Measurements from ENCODE around the gene COX4I1. TPM values are rescaled to one million over a fixed set of nuclear protein-coding genes. Genes with fewer than 3 reads are reported as not detected.
"Not testable (repeated sequence)": the region's sequence is repeated elsewhere in the genome, so short reads cannot be mapped to it uniquely, and the experiment has no call there.

COX4I1 gene
- total RNA-seq, 1 experiment from 2014 or later = 618 TPM

DNA sequence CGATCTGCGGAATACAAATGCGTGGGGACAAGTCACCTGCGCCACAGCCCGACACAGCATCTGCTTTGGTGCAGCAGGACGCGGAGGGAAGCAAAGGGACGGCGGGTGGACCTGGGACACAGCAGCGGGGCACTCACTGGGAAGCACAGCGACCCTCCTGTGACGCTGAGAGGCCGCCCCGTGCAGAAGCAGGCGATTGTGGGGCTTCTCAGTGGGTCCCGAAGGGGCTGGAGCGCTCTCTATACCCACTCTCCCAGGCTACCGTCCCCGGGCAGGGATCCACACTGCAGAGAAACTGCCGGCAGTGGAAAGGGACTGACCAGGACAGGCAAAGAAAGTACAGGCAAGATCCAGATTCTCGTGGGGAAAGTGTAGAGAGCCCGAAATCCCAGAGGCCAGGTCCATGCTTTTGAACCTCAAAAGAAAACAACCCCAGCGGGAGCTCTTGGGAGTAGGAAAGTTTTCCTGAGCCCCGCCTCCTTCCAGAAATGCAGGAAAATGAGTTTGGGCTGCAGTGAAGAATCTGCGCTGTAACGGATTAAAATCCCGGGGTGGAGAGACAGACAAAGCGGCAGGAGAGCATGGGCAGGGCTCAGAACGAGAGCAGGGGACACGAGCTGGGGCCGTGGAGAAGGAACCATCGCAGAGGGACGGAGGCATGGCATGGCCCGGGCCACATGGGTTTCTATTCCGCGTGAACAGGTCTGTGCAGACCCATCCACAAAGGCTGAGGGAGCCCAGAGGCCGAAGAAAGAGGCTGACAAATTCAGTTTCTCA lies 12.7 kb downstream of the COX4I1 start:
- no peak for DNase-seq (ENCODE audit: unreplicated experiment)
- Mint-ChIP-seq H3K27me3 (ENCODE audit: insufficient read depth, unreplicated experiment) (peaks cover 58% of the 10 kb centered on the region), H3K4me1 (ENCODE audit: insufficient read depth, unreplicated experiment) (no peaks in the 10 kb centered on the region), H3K27ac (ENCODE audit: low read depth, unreplicated experiment) (no peak overlapping the region), H3K9me3 (ENCODE audit: unreplicated experiment) (no peaks in the 10 kb centered on the region), H3K4me3 (ENCODE audit: unreplicated experiment) (no peak overlapping the region), H3K36me3 (ENCODE audit: insufficient read depth, unreplicated experiment) (peaks cover 2% of the 10 kb centered on the region)
- ChIA-PET POLR2A (interaction anchor here (1.1 to 1.4 kb wide), 3 partner anchors 10 to 14 kb away, joined by 3 to 4 read pairs (median 3); partner anchors contain the start of genes COX4I1 and EMC8), CTCF (interaction anchor here (0.7 to 2.0 kb wide), 3 partner anchors 8 to 175 kb away, joined by 4 to 15 read pairs (median 10); no protein-coding TSS in a partner anchor)
- no peak for TF ChIP-seq CTCF (IDR thresholded peaks at IDR 0.05; ENCODE audit: unreplicated experiment)
- no TSS peak for BruUV-seq (replicated peaks)
- intact Hi-C loops (cut with micrococcal nuclease) = no loop called here

DNA sequence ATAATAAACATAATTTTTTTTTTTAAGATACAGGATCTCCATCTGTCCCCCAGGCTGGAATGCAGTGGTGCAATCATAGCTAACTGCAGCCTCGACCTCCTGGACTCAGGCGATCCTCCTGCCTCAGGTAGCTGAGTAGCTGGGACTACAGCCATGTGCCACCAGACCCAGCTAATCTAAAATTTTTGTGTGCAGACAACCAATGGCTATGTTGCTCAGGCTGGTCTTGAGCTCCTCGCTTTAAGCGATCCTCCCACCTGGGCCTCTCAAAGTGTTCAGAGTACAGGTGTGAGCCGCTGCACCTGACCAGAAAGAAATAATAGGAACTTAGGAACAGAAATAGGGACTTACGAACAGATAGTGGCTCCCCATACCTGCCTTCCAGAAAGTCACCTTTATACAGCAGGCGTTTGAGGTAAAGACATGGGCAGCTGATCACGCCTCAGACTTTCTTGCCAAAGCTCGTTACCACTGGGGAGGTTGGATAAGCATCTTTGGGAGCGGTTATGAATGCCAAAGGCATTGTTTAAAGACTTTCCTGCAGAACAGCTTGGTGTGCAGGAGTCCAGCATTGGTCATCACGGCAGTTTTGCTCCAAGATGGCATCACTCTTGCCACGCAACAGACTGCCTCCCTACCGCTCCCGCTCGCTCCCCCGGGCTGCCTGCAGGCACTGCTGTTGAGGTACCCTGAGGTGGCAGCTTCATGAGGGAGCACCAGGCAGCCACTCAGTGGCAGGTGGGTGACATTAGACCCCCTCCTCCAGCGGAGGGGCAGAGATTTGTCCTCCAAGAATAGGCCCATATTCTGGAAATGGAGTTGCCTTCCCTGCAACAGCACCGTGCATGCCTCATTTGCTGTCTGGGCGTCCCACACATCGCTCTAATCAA lies 13.6 kb downstream of the COX4I1 start:
- H3K4me1 Mint-ChIP-seq (ENCODE audit: insufficient read depth, unreplicated experiment) = no peaks in the 10 kb centered on the region
- no peak overlapping the region for H3K27ac Mint-ChIP-seq (ENCODE audit: low read depth, unreplicated experiment)
- no peaks in the 10 kb centered on the region for H3K9me3 Mint-ChIP-seq (ENCODE audit: unreplicated experiment)
- POLR2A ChIA-PET = interaction anchor here (1.1 to 1.4 kb wide), 3 partner anchors 10 to 15 kb away, joined by 3 to 4 read pairs (median 3); partner anchors contain the start of genes COX4I1 and EMC8
- DNase-seq (ENCODE audit: unreplicated experiment) = no peak
- CTCF ChIA-PET = interaction anchor here (1.4 kb wide), 1 partner anchor 8 kb away, joined by 10 read pairs; no protein-coding TSS in a partner anchor
- BruUV-seq (replicated peaks) = no TSS peak
- intact Hi-C loops (cut with micrococcal nuclease) = no loop called here
- TF ChIP-seq CTCF (IDR thresholded peaks at IDR 0.05; ENCODE audit: unreplicated experiment) = no peak
- no peak overlapping the region for H3K4me3 Mint-ChIP-seq (ENCODE audit: unreplicated experiment)
- H3K27me3 Mint-ChIP-seq (ENCODE audit: insufficient read depth, unreplicated experiment) = peaks cover 58% of the 10 kb centered on the region
- H3K36me3 Mint-ChIP-seq (ENCODE audit: insufficient read depth, unreplicated experiment) = no peaks in the 10 kb centered on the region

DNA sequence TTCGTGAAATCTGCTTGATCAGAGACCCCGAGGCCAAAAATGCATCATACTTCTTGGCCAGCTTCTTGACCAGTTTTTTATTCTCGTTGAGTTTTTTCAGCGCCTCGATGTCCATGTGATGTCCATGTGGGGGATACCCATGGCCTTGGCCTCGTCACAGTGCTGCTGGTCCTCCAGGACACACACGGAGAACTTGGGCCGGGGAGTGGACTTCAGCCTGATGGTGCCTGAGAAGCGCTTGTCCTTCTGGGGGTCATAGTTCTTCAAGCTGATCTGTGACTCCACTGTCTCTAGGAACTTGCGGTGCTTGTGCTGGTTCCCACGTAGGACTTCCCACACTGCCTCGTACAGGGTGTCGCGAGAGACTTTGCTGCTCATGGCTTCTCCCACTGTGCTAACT lies 16.7 kb downstream of the COX4I1 start:
- H3K4me1 Mint-ChIP-seq (ENCODE audit: insufficient read depth, unreplicated experiment) = peaks cover 6% of the 10 kb centered on the region
- ChIA-PET POLR2A (interaction anchor here (0.7 kb wide), 1 partner anchor 822 kb away, joined by 4 read pairs; no protein-coding TSS in a partner anchor), CTCF (interaction anchor here (0.8 to 1.4 kb wide), 2 partner anchors 171 to 185 kb away, joined by 3 to 4 read pairs; no protein-coding TSS in a partner anchor)
- peaks cover 61% of the 10 kb centered on the region for H3K27me3 Mint-ChIP-seq (ENCODE audit: insufficient read depth, unreplicated experiment)
- intact Hi-C loops (cut with micrococcal nuclease) = no loop called here
- H3K36me3 Mint-ChIP-seq (ENCODE audit: insufficient read depth, unreplicated experiment) = no peaks in the 10 kb centered on the region
- no peak overlapping the region for H3K4me3 Mint-ChIP-seq (ENCODE audit: unreplicated experiment)
- BruUV-seq (replicated peaks) = no TSS peak
- no peaks in the 10 kb centered on the region for H3K9me3 Mint-ChIP-seq (ENCODE audit: unreplicated experiment)
- no peak for DNase-seq (ENCODE audit: unreplicated experiment)
- TF ChIP-seq CTCF (IDR thresholded peaks at IDR 0.05; ENCODE audit: unreplicated experiment) = no peak
- H3K27ac Mint-ChIP-seq (ENCODE audit: low read depth, unreplicated experiment) = no peak overlapping the region

GRCh38 chr16:85817195-85817594 lies 17.7 kb downstream of the COX4I1 start:
- H3K27ac Mint-ChIP-seq (ENCODE audit: low read depth, unreplicated experiment); H3K36me3 Mint-ChIP-seq (ENCODE audit: insufficient read depth, unreplicated experiment); DNase-seq (ENCODE audit: unreplicated experiment); intact Hi-C loops (cut with micrococcal nuclease); BruUV-seq (replicated peaks); H3K4me1 Mint-ChIP-seq (ENCODE audit: insufficient read depth, unreplicated experiment); H3K4me3 Mint-ChIP-seq (ENCODE audit: unreplicated experiment); H3K9me3 Mint-ChIP-seq (ENCODE audit: unreplicated experiment): not testable (repeated sequence)
- POLR2A ChIA-PET = interaction anchor here (0.6 kb wide), 1 partner anchor 1620 kb away, joined by 3 read pairs; no protein-coding TSS in a partner anchor
- CTCF ChIA-PET = interaction anchor here (0.6 to 0.7 kb wide), 2 partner anchors 101 to 232 kb away, joined by 3 to 5 read pairs; no protein-coding TSS in a partner anchor
- H3K27me3 Mint-ChIP-seq (ENCODE audit: insufficient read depth, unreplicated experiment) = peaks cover 50% of the 10 kb centered on the region

All from MCF 10A (cell line).